IPS-NIHi11 (cell line): ENCODE data around the gene HSPB2.
"Not testable (repeated sequence)": the region's sequence is repeated elsewhere in the genome, so short reads cannot be mapped to it uniquely, and the experiment has no call there.

ENCODE experiments used
- DNase-seq: peaks from one replicate; pipeline ENCODE4 v3.0.0; 2012; ENCODE audit warnings: mixed read lengths, low spot score

Gene HSPB2, protein sequence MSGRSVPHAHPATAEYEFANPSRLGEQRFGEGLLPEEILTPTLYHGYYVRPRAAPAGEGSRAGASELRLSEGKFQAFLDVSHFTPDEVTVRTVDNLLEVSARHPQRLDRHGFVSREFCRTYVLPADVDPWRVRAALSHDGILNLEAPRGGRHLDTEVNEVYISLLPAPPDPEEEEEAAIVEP

GRCh38 chr11:111912535-111912934, at the start of gene HSPB2:
HSPB2 (plus strand) TSS chr11:111912734; CDS start chr11:111912830, 96 bp downstream.
- no peak for DNase-seq

DNA sequence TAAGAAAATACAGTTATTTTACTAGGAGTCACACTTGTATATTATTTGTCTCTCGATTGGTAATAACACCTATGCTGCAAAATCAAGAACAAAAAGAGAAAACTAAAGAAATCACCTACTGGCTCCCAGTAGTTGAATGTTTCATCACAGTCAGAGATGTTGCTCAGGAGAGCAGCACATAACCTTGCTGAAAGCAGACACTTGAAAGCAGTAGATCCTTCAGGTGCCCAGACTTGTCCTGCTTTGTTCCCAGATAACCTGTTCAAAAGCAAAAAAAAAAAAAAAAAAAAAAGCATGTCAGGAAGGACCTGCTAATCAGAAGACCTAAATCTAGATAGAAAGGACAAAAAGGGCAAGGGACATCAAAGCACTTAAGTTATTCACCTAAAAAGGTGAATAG, 42.4 kb upstream of the HSPB2 start:
- no peak for DNase-seq

- DNase-seq: no peak
Observed at GRCh38 chr11:111870522-111870885, 42.0 kb upstream of the HSPB2 start.

DNA sequence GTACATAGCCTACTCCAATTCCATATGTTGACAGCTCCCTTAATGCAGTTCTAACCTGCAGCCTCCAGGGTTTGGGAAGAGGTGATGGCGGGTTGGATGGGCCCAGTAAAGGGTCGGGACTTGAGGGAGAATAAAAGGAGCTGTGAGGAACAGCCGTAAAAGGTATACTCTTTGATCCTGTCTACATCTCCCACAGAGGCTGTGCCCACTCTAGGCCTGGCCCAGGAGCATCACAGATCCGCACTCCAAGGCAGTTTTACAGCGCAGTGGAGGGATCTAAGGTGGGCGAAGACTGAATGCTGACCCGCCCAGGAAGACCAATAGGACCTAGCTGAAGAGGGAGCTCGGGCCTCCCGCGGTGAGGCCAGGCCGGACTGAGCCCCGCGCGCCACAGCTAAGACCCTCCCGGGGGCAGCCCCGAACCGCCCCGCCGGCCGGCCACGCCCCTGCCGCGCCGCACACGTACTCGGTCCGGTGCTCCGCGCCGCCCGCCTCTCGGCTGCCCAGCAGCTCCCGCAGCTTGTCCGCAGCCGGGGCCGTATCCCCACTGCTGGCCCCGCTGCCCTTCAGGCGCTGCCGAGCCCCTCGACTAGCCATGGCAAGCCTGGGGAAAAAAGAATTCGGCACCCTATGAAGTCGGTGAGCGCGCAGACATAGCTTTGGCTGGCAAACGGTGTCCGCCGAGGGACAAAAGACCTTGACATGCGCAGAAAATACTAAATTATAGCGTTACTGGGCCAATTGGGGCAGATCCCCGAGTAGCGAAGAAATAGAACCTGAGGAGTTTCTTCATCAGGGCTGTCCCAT, 41.4 kb upstream of the HSPB2 start, which contains the start of gene ALG9:
Gene ALG9 (minus strand): TSS at position 696 of the 807 bp plus-strand sequence. CDS start 99 bp downstream, at position 597.
- DNase-seq: peak; percentile 92

GRCh38 chr11:111871693-111872161, 40.8 kb upstream of the HSPB2 start:
- DNase-seq: peak; percentile 4

DNA sequence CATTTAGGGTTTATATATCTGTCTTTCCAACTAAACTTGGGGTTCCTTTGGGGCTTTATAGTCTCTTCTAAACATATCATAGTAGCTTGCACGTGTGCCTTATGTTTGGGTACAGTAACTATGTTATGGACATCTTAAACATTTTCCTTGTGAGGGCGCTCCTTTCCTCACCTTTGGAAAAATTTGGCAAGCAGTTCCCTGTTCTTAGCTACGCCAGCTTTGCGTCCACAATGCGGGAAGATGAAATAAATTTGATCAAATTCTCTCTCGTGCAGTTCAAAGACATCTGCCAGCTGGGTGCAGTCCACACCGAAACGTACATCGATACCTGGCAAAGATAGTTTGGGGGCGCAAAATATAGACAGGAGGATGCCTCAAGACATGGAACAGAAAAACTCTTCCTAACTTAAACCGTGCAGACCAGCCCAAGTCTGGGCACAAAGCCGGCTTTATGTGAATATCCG, 34.1 kb upstream of the HSPB2 start:
- DNase-seq: no peak

- DNase-seq: peak; percentile 95
Observed at GRCh38 chr11:111878849-111879636, 33.5 kb upstream of the HSPB2 start, which contains the start of the genes CFAP68 and FDXACB1. CFAP68 (plus strand) TSS chr11:111879541; CDS start chr11:111879561, 20 bp downstream. FDXACB1 (minus strand) TSS chr11:111879165; CDS start chr11:111879132, 33 bp downstream.

DNA sequence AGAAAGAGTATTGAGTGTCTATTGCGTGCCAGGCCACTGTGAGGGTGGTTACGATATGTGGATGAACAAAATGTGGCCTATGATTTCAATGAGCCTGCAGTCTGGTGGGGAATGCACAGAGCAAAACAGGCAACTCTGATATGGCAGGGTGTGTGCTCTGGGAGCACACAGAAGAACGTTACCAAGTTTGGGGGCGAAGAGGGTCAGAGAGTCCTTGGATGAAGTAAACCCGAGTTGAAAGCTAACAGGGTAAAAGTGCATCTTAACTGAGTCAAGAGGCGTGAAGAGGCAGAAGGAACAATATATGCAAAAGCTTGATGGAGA, 32.9 kb upstream of the HSPB2 start:
- no peak for DNase-seq

- DNase-seq: no peak
Observed at GRCh38 chr11:111882202-111882601, 30.3 kb upstream of the HSPB2 start.

GRCh38 chr11:111885053-111885452, 27.5 kb upstream of the HSPB2 start:
- DNase-seq: not testable (repeated sequence)

DNA sequence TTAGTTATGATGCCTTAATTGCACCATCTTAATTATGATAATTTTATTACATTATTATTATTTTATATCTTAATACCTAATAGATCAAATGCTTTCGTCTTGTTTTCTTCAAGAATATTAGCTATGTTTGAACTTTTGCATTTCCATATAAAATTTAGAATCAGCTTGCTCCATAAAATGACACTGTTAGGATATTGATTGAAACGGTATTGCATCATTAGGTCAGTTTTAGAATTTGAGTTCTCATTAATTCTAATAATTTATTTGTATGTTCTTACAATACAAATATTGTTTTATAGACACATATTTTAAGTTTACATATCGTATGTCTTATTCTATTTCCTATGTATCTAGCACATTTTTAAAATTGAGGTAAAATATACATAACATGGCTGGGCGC, 26.5 kb upstream of the HSPB2 start:
- no peak for DNase-seq

- no peak for DNase-seq
Observed at GRCh38 chr11:111886844-111887243, 25.7 kb upstream of the HSPB2 start.

GRCh38 chr11:111905411-111905810, 7.1 kb upstream of the HSPB2 start:
- no peak for DNase-seq

- DNase-seq: no peak
Observed at GRCh38 chr11:111906680-111907079, 5.9 kb upstream of the HSPB2 start.

DNA sequence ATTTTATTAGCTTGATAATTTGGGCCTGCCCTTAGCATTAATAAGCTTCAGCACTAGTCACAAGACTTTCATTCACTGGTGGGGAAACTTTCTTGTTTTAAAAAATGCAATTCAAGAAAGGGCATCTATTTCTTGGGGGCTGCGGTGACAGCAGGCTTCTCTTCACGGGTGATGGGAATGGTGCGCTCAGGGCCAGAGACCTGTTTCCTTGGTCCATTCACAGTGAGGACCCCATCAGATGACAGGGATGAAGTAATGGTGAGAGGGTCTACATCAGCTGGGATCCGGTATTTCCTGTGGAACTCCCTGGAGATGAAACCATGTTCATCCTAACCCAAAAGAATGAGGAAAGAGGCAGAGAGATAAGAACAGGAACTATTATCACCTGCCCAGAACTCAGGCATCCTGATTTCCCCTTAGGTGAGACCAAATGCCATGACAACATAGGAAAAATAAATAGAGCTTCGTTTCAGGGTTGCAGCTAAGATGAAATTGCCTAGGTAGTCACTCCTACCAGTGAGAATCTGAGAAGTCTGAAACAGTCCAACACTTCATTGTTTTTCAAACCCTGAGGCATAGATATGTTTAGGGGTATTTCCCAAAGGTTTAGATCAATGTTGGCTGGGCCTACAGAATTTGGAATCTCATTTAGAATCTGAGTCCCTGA, 3.8 kb upstream of the HSPB2 start:
- DNase-seq: no peak

DNA sequence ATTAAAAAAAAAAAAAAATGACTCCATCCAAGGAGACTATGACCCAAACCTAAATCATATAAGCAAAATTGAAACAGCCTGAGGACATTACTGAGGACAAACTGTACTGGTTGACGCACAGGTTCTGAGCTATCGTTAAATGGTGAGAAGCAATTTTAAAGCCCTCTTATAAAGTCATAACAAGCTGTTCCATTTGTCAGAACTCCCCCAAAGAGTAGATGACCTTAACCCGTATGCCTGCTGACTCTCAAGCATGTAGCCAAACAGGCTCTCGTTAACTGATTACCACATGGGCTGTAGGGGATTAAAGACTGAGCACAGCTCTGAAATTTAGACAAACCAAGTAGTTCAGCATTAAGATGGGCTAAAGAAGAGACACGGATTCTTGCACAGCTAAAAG, 3.2 kb upstream of the HSPB2 start:
- no peak for DNase-seq

DNA sequence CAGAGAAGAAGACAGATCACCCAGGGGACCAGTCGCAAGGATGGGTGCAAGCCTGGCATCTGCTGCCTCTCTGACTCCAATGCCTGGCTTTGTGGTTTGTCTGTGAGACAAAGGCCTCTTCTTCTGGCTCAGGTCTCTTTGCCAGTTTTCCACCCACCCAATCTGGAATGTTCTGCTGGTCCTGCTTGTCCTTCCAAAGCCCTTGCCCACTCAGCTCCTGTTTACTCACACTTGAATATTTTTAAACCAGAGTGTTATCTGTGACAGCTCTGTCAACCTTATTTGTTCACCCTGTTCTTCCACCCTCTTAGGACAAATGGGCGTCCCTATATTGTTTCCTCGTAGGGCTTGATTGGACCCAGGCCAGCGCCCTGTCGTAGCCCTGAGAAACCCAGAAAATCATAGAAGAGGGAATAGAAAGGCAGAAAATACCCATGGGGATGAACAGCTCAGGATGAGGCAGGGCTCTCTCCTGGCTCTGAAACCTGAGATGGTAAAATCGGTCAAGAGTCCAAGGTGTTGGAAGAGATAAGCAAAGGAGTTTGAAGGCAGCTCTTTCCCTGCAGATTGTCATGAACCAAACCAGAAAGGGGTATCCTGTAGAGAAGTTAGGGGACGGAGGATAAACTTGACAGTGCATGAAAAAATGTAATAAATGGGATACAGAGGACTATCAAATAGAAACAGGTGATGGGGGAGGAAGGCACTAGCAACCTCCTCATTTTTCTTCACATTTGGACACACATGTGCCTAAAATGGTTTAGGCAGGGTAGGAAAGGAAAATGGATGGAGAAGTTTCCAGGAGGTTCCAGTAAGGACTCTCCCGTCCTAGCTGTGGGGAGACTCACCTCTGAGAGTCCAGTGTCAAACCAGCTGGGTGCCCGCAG, 1.6 kb upstream of the HSPB2 start:
- no peak for DNase-seq

DNA sequence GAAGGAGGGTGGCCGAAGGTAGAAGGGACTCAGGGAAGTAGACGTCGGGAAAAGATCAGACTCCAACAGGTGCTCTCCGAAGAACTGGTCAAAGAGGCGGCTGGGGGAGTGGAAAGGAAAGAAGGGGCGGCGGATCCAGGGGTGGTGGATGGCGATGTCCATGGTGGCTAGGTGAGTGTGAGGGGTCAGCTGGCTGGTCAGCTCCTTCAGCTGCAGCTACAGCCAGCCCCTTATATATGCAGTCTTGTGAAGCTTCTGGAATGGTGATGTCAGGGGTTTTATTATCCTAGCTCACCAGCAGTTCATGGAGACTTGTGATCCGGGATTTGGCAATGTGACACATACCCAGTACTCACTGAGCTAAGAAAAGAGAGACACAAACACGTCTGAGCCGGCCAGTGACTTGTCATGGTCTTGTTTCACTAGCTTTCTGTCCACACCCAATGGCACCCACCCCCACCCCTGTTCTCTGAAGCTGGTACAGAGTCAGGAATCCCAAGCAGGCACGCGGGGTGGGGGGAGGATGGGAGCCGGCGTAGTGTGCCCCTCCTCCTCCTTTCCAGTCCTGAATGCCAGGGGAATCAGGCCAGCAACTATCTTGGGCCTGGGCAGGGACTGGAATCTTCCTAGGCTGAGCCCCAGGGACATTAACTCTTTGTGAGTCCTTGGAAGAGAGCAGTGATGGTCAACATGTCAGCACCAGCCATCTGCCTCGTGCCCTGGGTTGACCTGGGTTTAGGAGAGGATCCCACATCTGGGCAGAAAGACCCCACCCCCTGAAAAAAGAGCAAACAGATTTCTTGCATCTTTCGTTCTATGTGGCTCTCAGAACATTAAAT, 752 bp upstream of the HSPB2 start, which contains the start of gene CRYAB:
Gene CRYAB (minus strand): TSS at position 208 of the 839 bp plus-strand sequence. CDS start 46 bp downstream, at position 162.
- DNase-seq: peak; percentile 45

GRCh38 chr11:111913031-111913861, 712 bp downstream of the HSPB2 start:
- DNase-seq: no peak
